ENCODE results near the gene ZBTB44.
"Not testable (repeated sequence)": the region's sequence is repeated elsewhere in the genome, so short reads cannot be mapped to it uniquely, and the experiment has no call there.

The ZBTB44 gene

DNA sequence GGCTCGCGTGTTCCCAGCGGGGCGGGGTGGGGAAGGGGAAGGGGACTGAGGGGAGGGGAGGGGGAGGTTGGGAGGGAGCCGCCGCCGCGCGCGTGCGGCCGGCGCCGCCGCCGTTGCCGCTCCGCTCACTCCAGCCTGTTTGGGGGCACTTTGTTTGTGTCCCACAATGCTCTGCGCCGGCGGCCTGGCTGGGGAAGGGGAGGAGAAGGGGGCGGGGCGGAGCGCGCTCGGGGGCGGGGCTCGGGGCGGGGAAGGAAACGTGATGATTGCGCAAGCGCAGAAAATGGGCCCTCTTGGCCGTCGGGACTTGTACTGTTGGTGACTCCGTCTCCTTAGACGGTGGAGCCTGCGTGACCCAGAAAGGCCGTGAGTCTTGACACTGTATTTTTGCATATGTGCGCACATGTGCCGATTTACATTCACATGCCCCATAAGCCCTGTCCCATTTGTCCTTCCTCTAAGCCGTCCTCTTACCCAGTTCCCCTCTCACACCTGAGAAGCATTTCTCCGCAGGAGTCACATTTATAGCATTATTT lies at the start of gene ZBTB44:
ZBTB44 (minus strand) TSS at position 168 of the 536 bp plus-strand sequence. CDS start 53,044 bp downstream, outside the sequence.
- peak; percentile 93 for DNase-seq (ENCODE audit: low spot score)

DNA sequence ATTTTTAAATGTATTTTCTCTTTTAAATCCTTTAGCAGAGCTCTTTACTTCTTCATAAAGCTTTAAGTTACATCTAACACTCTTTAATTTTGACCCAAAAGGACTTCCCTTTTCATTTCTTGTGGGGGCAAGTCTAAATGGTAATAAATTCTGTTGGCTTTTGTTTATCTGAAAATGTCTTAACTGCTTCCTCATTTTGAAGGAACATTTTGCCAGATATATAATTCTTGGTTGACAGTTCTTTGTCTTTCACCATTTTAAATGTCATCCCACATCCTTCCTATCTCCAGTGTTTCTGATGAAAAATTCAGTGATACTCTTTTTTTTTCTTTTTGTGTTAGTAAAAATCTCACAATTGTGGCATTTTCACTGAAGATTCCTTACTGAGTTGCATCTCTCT lies 44.7 kb upstream of the ZBTB44 start:
- DNase-seq (ENCODE audit: low spot score), result no peak

GRCh38 chr11:130358398-130358797 lies 43.7 kb upstream of the ZBTB44 start:
- DNase-seq (ENCODE audit: low spot score), result no peak

GRCh38 chr11:130347261-130347660 lies 32.5 kb upstream of the ZBTB44 start:
- no peak for DNase-seq (ENCODE audit: low spot score)

DNA sequence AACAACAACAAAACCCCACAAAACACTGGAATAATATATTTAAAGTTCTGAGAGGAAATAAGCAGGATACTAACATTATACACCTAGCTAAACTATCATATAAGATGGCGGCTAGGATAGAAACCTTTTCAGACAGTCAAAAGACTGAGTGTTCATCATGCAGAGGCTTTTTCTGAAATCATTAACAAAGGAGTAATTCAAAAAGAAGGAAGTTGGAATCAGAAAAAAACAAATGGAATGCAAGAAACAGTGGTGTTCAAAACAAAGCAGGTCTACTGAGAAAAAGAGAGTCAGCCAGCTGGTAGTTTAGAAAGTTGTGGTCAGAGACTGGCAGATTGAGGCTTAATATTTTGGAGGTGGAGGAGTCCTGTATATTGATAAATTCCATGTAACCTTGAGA lies 30.1 kb upstream of the ZBTB44 start:
- DNase-seq (ENCODE audit: low spot score), result no peak

- no peak for DNase-seq (ENCODE audit: low spot score)
These were observed 26.1 kb upstream of the ZBTB44 start for GRCh38 chr11:130340671-130341319.

DNA sequence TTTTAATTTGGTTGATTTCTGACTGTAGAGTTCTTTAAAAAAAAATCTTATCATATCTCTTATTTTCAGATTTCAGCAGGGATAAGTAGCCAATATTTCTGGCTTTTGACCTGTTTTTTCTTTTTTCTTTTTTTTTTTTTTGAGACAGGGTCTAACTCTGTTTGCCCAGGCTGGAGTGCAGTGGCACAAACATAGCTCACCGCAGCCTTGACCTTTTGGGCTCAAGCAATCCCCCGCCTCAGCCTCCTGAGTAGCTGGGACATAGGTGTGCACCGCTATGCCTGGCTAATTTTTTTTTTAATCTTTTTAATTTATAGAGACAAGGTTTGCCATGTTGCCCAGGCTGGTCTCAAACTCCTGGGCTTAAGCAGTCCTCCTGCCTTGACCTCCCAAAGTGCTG lies 23.9 kb upstream of the ZBTB44 start:
- no peak for DNase-seq (ENCODE audit: low spot score)

DNA sequence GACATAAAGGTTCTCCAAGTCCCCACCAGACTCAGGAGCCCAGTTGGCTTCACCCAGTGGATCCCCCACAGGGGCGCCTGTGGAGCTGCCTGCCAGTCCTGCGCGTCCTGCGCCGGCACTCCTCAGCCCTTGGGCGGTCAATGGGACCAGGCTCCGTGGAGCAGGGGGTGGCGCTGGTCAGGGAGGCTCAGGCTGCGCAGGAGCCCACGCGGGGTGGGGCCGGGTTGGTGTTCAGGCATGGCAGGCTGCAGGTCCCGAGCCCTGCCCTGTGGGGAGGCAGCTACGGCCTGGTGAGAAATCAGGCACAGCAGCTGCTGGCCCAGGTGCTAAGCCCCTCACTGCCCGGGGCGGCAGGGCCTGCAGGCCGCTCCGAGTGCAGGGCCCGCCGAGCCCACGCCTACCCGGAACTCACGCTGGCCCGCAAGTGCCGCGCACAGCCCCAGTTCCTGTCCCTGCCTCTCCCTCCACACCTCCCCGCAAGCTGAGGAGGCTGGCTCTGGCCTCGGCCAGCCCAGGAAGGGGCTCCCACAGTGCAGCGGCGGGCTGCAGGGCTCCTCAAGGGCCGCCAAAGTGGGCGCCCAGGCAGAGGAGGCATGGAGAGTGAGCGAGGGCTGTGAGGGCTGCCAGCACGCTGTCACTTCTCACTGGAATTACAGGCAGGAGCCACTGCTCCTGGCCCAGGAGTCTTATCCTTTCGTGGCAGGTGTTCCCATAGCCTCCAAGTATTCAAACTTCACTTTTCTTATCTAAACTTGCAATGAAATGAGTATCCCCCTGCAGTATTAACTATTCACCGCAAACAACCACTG lies 22.8 kb upstream of the ZBTB44 start:
- DNase-seq (ENCODE audit: low spot score), result no peak

DNA sequence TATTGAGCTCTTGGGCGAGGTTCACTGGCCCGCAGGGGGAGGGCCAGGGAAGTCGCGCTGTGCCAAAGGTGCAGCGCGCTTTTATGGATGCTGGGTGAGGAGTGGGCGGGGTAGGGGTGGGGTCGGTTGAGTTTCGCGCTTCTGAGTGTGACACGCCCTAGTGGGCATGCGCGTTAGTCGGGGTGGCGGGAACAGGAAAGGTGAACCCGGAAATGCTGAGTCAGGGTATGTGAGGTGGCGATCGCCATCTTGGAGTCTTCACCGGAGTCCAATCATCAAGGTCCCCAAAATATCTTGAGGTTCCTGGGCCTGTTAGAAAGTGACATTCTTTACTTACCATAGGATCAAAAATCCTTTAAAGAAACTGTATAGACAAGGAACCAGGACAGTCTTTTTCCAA lies 16.7 kb upstream of the ZBTB44 start:
- DNase-seq (ENCODE audit: low spot score), result not testable (repeated sequence)

GRCh38 chr11:130330101-130330684 lies 15.5 kb upstream of the ZBTB44 start:
- DNase-seq (ENCODE audit: low spot score), result no peak

DNA sequence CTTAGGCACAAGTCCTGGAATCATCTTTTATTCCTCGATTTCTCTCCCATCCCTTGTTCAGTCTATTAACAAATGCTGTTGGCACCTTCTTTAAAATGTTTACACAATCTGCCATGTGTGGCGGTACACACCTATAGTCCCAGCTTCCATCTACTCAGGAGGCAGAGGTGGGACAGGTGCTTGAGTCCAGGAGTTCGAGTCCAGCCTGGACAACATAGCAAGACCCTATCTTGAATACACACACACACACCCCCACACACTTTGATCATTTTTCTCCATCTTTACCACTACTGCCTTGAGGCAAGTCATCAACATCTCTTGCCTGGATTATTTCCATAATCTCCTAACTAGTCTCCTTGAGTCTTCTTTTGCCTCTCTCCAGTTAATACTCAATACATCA lies 13.7 kb upstream of the ZBTB44 start:
- DNase-seq (ENCODE audit: low spot score), result no peak

DNA sequence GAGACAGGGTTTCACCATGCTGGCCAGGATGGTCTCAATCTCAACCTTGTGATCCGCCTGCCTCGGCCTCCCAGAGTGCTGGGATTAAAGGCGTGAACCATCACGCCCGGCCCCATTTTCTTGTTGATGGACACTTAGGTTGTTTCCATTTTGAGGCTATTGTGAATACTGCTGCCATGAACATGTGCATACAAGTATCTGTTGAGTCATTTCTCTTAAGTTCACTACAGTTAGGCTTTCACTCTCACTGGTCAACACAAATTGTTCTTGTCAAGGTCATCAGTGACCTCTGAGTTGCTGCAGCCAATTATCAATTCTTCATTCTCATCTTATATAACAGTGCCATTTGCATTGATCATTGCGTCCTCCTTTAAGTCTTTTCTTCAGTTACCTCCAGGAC lies 13.0 kb upstream of the ZBTB44 start:
- no peak for DNase-seq (ENCODE audit: low spot score)

GRCh38 chr11:130325691-130326090 lies 11.0 kb upstream of the ZBTB44 start:
- no peak for DNase-seq (ENCODE audit: low spot score)

GRCh38 chr11:130323452-130324450 lies 9.0 kb upstream of the ZBTB44 start:
- no peak for DNase-seq (ENCODE audit: low spot score)

GRCh38 chr11:130322126-130322525 lies 7.4 kb upstream of the ZBTB44 start:
- no peak for DNase-seq (ENCODE audit: low spot score)

DNA sequence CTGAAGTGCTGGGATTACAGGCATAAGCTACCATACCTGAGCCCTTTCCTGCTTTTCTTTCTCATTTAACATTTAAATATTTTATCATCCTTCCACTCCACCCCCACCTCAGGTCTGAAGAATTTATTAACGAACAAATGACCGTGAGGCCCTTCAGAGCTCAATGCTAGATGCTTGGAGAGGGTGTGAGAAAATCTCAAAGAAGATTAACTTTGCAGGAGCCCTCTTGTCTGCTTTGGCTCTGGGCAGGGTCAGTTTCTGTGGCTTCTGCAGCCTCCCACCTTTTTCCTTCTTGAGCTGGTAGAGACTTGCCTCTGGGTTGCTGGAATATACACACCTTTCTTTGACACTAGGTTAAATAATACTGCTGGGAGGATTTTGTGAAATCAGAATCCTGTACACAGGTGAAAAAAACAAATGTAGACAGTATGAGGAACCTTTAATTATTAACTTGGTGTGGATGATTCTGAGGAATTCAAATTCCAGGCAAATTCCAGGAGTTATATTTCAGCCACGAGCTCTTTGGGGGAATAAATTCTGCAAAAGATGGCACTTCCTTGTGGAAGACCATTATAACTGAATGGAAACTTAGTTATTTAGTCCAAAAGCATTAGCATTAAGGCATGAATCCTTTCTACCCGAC lies 3.4 kb upstream of the ZBTB44 start:
- DNase-seq (ENCODE audit: low spot score), result no peak

DNA sequence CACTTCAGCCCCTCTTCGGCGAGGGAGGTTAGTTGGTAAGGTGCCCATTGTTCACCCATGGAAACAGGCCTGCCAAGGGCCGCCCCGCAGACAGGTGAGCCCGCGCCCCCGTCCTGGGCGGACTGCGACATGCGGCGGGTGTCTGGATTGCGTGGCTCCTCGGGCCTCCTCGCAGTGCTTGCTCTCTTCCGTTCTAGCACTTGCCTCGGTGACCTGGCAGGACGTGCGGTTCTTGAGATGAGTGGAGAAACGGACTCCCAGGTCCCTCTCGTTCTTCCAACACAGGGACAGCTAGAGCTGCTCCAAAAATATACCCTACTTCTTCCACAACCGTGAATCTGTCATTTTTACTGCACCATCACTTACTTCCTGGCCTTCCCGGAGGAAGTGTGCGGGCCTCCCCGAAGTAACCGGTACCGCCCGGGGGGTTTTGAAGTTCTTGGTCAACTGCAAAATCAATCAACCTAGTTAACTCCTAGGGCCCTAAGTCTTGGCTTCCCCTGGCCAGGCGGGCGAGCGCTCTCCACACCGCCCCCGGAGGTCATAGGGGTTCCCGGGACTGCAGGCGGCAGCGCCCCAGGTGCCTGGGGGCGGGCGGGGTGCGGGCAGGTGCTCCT lies 745 bp upstream of the ZBTB44 start:
- DNase-seq (ENCODE audit: low spot score), result no peak

GRCh38 chr11:130314184-130314749 lies 450 bp downstream of the ZBTB44 start:
- DNase-seq (ENCODE audit: low spot score), result peak; percentile 45

DNA sequence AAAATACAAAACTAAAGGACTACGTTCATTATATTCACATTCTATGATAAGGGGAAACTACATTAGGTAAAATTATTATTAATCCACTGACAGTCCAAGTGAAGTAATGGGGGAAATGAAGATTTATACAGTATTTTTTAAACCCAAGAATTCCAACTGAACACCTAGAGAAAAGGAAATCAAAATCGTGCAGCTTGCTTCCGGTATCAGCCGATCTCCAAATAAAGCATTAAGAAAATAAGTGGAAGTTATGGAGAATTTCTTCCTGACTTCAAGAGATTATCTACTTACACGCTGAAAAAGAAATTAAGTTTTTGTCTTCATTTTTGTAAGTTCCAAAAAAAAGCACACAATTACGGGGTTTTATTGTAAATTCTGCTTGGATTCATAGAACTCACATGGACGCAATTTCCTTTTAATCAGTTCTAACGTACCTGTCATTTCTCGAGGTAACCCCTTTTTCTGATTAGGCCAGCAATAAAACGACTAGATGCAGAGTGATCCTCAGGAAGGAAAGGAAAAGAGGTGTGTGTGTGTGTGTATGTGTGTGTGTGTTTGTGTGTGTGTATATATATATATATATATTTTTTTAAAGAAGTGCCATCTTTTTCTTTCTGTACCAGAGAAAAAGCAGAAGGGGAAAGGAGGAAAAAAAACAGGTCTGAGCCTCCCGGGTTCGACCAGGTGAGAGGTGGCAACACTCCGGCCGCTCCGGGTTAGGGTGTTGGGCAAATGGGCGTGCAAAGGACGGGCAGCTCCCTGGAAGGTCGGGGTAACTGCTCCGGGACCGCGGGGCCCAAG lies 1.1 kb downstream of the ZBTB44 start:
- DNase-seq (ENCODE audit: low spot score), result peak; percentile 29

GRCh38 chr11:130312046-130312445 lies 2.7 kb downstream of the ZBTB44 start:
- no peak for DNase-seq (ENCODE audit: low spot score)
